GM19099 (cell line): ENCODE measurements around the gene SIPA1L3.

Experiments
- POLR2A ChIP-seq: IDR thresholded peaks from 3 replicates; pipeline ENCODE4 v1.6.1; 2011; ENCODE audit warnings: low read depth; ENCODE audit not compliant: insufficient read length; ENCODE audit errors: extremely low read depth

The SIPA1L3 gene

DNA sequence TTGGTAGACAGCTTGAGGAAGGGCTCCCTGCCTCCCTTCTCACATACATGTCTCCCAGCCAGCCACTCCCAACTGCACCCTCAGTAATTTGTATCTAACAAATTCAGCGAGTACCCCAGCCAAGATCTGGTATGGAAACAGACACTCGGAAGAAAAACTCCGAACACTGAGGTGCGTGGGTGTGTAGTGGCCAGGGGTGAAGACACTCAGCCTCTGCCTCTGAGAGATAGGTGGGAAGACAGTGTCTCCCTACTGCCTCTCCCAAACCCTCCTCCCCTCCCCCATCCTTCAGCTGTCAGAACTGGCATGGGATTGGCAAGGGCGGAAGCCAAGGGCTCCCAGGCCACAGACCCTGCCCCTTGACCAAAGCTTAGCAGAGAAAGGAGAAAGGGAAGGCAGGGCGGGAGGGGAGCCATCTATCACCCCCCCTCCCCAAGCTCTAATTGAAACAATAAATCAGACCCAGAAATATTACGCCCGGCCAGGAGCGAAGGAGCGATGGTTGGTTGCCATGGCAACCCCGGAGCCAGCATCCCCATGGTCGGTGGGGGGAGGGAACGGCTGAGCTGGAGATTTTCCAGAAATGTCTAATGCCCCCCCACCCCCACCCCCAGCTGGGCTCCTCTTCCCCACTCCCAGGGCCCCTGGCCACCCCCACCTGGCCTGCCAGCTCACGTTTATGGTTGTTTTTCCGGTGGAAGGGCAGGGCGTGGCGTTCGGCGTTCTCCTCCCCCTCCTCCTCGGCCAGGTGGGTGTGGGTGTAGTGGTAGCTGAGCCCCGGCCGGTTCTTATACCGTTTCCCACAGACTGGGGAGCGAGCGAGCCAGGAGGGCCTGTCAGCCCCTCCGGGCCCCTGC lies 310.0 kb downstream of the SIPA1L3 start:
- no peak for TF ChIP-seq POLR2A

DNA sequence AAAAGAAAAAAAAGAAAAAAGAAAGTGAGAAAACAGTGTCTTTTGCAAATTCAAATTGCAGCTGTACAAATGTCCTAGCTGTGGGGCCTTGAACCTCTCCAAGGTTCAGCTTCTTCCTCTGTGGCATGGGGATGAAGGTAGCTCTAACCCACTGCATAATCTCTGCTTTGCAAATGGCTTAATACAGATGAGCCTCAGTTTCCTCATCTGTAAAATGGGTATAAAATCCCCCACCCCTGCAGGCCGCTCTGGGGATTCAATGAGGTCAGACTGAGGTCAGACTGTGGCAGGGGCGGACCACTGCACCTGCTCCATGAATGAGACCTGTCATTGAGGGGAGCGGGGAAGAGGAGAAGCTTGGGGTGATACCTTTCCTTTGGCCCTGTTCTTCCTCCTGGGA lies 311.2 kb downstream of the SIPA1L3 start:
- TF ChIP-seq POLR2A, result no peak

DNA sequence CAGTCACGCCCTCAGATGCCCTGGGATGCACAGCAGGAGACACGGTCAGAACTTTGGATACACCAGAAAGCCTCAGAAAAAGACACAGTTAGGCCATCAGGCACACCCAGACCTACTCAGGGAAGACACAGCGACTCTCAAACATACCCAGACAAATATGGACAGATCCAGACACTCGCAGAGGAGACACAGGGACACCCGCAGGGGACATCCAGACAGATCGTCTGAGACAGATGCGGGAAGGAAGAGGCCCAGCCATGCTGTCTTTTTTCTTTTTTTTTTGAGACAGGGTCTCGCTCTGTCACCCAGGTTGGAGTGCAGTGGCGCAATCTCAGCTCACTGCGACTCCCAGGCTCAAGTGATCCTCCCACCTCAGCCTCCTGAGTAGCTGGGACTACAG lies 312.2 kb downstream of the SIPA1L3 start:
- no peak for TF ChIP-seq POLR2A

DNA sequence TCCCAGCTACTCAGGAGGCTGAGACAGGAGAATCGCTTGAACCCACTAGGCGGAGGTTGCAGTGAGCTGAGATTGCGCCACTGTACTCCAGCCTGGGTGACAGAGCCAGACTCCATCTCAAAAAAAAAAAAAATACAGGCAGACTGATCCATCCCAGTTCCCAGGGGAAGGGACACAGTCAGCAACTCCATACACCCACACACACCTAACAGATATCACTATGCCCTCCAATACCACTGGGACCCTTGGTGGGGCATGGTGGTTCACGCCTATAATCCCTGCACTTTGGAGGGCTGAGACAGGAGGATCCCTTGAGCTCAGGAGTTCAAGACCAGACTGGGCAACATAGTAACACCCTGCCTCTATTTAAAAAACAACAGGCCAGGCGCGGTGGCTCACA lies 314.4 kb downstream of the SIPA1L3 start:
- TF ChIP-seq POLR2A, result no peak

DNA sequence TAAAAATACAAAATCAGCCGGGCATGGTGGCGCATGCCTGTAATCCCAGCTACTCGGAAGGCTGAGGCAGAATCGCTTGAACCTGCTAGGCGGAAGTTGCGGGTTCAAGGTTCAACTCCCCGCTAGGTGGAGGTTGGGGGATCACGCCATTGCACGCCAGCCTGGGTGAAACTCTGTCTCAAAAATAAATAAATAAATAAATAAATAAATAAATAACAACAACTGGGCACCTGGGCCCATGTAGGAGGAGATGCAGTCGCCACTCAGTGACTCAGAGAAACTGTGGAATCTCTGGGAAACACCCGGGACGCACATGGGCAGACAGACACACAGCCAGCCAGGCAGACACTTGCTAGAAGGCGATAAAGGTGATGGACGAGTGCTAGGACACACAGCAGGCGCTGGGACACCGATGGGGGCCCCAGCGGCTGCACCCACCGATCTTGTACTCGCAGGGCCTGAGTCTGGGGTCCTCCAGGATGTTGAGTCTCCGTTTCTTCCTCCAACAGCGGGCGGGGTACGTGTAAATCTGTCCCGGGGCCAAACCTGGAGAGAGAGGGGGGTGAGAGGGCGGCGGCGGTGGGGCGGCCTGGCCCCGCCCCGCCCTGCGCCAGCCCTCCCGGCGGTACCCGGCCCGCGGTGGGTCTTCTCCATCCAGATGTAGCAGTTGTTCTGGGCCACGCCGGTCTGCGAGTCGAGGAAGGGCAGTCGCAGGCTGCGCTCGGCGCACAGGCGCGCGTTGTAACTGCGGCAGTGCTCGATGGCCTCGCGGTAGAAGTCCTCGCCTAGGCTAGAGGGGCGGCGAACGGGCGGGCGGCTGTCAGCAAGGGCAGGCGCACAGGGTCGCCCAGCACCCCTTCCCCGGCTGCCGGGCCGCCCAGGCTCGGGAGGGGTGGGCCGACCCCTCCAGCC lies 315.2 kb downstream of the SIPA1L3 start:
- no peak for TF ChIP-seq POLR2A

DNA sequence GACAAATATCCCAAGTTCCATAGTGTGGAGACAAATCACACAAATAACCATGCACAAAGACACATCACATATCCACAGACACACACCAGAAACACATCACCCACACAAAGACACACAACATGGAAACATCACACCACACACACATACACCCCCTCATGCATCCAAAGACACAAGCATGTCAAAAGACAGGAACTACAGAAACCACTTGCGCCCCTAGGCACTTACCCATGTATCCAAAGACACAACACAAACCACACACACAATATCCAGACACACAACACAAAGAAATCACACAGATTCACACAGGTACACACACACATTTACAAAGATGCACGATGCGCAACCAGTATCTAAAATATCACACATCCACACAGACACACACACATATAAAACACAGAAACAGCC lies 316.1 kb downstream of the SIPA1L3 start:
- no peak for TF ChIP-seq POLR2A

DNA sequence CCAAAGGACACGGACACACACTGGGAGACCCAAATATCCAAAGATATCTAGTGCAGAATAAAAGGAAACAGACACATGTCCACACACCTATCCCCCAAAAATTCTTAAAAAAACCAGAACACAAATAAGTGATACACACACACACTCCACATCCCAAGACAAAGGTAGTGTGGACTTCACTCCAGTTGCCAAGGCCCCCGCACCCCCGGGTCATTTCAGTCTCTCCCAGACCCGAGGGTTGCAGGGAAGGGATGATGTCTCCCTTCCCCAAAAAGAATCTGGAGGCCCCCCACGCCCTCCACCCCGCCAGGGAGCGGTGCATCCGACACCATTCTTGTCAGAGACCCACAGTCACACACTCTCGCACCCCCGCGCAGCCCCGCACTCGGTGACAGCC lies 316.6 kb downstream of the SIPA1L3 start:
- no peak for TF ChIP-seq POLR2A

DNA sequence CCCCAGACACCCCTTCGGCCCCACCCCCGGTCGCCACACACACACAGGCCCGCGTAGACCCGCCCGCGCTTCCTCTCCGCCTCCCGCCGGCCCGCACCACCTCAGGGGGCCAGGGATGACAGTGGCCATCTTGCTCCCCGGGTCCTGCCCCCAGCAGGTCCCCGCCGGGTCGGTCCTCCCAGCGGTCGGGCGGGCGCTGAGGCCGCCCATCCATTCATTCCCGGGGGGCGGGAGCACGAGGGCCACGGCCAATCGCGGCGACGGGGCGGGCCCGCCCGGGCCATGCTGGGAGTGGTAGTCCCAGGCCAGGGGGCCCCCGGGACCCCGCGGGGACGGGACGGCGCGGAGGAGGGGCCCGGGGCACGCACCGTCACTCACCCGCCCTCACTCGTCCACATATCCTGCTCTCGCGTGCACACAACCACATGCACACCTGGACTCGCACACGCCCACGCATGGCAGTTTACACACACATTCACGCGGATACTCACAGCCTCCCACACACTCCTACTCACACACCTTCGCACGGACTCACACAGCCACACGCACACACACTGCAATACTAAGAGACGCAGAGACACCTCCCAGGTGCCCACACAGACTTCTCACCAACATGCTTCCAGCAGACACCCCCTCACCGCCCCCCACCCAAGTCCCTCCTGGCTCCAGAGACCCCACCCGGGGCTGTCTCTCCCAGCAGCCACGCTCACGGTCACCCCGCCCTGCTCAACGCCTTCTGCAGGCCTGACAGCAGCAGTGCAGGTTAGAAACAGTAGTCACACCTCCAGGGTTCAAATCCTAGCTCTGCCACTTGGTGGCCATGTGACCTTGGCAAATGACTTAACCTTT lies 317.2 kb downstream of the SIPA1L3 start, which contains the start of gene DPF1:
DPF1 (minus strand) TSS at position 209 of the 849 bp plus-strand sequence; CDS start at position 129, 80 bp downstream.
- TF ChIP-seq POLR2A, result peak; percentile 40

DNA sequence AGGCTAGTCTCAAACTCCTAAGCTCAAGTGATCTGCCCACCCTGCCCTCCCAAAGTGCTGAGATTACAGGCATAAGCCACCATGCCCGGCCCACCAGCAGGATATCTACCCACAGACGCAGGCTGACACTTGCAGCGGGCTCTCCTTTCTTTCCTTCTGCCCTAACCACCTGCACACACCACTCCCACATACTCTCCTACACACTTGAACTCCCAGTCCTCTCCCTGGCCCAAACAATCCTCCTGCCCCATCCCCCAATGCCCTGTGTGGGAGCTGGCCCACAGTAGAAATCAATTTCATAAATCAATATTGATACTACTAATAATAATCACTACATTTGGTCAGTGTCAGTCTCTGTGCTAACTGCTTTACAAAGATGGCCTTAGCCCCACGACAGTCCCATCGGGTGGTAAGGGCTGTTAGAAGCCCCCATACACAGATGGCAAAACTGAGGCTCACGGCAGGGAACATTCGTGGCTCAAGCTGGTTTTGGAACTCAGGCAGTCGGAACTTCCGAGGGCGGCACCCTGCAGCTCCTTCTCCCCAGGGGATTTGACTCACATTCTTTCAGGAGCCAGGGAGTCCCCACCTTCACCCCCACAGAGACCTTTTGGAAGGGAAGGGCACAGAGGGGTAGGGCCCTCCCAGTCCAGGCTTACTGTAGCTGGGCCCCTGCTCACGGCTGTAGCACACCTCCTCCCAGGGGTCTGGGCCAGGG lies 320.4 kb downstream of the SIPA1L3 start:
- no peak for TF ChIP-seq POLR2A

DNA sequence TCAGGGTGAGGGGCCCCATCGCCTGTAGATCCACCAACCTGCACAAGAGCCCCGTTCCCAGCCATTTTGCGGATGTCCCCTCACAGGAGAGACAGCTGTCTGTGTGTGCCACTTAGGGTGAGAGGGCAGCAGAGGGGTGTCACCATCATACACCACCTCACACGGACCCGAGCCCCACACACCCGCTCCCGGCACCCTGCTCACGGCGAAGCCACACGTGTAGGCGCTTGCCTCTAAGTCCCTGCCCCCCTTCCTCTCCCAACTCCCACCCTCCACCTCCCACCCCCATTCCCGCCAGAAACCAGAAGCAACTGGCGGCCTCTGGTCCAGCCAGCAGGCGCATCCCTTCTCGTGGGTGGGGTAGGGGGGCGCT lies 321.0 kb downstream of the SIPA1L3 start:
- no peak for TF ChIP-seq POLR2A

DNA sequence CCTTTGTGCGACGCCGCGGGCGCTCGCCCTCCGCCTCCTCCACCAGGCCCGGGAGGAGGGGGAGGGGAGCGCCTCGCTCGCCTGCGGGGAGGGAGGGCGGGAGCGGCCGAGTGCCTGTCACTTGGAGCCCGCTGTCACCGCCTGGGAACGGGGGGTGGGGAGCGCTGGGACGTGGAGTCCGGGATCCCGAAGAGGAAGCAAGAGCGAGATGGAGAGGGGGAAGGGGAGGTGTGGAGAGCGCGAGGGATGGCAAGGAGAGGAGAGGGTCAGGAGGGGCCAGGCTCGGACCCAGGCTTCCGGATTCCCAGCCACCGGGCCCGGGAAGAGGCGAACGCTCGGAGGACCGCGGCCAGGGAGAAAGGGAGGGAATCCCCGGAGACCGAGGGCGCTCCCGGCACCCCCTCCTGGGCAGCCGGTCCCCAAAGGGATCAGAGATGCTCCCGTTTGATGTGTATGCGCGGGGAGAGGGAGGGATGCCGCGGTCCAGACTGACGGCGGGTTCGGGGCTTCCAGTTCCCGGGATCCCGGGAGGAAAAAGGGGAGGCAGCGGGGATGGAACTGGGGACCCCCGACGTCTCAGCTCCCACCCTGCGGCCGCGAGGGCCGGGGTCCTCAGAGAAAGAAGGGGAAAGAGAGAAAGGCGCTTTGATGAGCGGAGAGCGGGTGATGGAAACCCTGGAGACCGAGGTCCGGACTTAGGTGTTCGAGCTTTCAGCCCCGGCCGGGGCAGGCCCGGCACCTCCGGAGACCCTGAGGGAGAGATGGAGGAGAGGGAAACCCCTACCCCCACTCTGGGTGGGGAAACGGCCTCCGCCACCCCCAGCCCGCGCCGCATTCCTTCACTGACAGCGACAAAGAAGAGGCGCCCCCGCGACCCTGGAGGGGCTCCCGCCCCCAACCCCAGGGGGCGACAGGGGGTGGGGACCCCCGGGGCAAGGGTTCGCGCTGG lies 321.8 kb downstream of the SIPA1L3 start:
- no peak for TF ChIP-seq POLR2A

DNA sequence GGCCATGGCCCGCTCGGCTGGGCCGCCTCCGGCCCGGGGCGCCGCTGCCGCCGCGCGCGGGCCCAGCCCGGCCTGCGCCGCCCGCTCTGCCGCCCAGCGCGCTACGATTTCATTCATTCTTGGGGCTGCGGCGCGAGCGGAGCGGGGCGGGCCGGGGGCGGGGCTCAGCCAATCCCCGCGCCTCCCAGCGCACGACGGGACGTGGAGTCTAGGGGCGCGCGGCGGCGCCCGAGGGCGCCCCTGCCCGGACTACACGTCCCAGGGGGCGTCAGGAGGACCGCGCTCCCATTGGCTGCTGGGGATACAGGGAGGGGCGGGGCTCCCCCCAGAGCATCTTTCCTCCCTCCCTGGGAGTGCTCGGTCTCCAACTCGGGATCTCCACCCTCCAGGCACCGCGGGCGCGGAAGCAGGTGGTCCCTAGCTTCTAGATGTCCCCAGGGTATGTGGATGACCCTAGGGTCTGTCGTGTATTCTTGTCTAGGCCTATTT lies 322.6 kb downstream of the SIPA1L3 start:
- TF ChIP-seq POLR2A, result no peak

DNA sequence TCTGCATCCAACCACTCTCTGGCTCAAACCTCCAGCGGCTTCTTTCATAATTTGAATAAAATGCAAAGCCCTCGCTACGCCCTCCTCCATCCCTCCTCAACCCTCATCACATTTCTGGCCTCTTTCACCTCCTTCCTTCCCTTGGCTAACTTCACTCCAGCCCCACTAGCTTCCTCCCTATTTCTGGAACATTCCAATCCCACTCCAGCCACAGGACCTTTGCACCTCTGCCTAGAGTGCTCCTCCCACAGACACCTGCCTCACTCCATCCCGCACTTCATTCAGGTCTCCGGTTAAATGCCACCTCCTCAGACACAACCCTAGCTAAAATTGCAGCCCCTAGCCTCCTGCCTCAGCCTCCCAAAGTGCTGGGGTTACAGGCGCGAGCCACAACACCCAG lies 324.9 kb downstream of the SIPA1L3 start:
- TF ChIP-seq POLR2A, result no peak
